ENCODE results near the gene STARD3.

Gene STARD3

DNA sequence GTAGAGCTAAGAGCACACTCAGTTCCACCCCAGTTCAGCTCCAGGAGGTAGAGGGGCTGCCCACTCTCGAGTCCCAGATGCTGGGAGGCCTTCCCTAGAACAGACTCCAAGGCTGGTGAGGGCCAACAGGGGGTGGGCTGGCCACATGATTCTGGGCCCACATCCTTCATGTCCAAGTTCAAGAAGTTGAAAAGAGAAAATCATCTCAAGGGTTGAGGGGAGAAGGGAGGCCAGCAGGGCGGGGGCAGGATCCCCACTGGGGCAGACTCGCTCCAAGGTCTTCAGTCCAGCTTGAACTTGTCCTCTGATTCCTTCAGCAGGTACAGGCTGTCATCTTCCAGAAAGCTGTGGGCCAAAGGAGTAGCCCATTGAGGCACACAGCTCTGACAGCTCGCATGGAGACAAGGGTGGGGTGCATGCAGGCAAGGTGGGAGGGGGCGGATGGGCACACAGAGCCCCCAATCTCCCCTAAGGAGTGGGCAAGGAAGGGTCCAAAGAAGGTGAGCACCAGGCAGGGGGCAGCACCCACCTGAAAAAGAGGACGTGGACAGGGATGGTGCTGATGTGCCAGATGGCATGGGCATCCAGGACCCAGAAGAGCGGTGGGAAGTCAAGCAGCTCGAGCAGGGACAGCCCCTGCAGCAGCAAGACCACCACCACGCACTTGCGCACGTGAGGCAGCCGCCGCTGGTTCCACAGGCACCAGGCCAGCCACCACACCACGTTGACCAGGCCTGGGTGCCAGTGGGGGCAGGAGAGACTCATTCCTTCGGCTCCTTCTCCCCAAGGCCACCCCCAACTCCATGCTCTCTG lies 35.8 kb downstream of the STARD3 start:
- DNase-seq (ENCODE audit: low read depth in 2 of 2): no peak

DNA sequence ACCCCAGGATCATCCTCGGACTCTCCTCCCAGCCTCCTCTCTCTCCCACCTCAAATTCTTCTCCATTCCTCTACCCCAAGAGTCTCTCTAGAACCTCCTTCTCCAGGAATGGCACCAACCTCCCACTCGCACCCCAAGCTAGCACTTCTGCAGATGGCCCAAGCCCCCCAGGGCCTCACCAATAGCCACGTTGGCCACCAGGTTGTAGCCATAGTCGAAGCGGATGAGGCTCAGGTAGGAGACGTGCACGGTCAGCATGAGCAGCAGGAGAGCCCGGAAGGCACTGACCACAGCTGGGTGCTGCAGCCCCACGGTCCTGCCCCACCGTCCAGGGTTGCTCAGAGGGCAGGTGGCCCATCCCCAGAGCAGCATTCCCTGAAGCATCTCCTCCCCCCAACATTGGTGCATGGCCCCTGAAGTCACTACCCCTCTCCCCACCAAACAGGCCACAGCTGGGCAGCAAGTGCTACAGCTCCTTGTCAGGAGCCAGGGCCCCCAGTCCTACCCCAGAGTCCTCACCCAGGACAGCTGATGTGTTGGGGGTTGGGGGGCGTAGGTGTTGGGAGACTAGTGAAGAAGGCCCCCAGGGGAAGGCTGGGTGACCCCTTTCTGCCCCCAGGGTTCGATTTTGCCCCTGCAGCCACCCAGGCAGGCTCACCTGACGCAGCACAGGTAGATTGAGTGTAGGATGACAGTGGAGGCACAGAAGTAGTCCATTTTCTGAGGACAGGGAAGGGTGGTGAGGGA lies 36.6 kb downstream of the STARD3 start:
- DNase-seq (ENCODE audit: low read depth in 2 of 2): no peak

DNA sequence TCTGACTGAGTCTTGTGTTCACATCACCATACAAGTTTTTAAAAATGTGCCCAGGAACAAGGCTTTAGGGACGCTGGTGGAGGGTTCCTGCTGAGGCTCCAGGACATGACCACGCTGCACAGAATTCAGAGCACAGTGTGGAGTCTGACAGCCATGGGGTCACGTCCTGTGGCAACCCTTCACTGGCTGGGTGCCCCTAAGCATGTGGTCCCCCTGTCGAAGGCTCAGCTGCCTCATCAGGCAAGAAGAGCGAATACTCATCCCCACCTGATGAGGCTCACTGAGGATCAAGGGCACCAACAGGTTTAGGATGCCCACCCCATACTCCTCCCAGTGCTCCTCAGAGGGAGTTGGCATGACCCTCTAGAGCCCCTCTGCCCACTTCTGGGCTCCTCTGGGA lies 37.2 kb downstream of the STARD3 start:
- DNase-seq (ENCODE audit: low read depth in 2 of 2): no peak

DNA sequence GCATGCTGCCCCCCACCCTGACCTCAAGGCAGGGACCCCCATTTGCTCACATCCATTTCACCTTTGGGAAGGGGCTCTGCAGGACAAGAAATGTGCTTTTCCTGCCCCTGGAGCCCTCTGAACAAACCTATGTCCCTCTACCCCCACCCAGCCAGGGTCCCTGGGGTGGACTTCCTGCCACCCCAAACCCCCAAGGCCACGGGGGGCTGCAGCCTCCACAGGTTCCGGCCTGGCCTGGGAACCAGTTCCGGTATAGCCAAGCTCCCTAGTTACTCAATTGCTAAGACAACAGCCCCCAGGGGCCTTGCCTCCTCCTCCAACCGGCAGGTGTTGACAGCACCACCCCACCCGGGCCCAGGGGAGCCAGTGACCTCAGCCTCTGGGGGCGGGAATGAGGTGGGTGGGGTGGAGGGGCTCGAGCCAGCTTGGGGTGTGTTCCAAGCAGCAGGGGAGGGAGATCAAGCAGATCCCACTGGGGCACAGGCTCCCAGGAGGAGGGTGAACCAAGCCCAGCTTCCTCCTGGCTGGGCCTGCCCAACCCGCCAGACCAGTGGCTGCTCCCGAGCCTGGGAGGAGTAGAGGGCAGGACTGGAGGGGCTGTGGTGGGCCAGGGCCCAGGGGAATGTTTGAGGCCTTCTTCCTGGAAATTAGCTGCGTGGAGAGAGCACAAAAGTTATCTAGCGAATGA lies 37.9 kb downstream of the STARD3 start:
- no peak for DNase-seq (ENCODE audit: low read depth in 2 of 2)

DNA sequence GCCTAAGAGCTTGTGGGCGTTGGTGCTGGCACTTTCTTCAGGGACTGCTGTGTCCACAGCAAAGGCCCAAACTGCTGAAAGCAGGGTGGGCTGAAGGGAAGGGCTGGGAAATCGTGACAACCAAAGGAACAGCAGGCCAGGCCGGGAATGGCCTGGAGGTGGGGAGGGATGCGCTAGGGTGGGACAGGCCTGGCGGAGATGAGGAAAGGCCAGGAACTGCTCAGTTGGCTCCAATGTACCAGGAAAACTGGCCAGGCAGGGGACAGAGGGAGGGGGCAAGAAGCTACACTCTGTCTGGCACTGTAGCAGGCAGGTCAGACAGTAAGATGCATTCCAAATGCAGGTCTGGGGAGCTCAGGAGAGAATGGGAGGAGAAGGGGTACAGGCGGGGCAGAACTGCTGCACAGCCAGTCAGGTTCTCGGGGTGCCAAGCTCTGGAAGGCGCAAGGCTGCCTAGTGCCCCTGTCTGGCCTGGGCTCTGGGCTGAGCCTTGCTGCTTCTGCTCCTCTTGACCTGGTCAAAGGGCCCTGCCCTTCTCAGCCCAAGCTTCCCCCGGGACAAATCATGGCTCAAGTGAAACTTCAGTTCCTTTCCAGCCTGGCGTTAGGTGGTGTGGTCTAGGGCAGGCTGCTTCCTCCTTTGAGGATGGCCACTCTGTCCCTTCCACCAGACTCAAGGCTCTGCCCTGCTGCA lies 38.6 kb downstream of the STARD3 start:
- no peak for DNase-seq (ENCODE audit: low read depth in 2 of 2)

DNA sequence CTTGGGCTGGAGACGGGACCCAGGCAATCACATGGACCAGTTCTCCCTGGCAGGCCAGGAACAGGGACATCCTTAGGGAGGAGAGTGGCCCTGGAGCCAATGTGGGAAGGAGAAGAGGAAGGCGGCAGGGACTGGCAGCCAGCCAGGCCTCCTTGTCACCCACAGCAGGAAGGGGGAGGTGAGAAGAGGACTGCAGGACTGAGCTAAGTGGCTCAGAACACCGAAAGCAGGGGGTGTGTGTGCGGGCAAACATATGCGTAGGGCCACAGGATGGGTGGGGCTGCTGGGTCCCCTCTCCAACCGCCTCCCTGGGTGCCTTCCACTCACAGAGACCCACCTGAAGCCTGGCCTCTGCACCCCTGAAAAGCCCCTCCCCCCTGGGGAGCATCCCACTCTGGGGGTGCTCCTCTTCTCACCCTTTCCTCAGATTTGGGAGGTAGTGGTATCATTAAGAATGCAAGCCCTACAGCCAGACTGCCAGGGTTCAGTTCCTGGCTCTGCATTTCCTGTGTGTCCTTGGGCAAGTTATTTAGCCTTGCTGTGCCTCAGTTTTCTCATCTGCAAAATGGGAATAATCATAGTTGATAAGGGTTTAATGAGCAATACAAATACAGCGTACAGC lies 39.4 kb downstream of the STARD3 start:
- no peak for DNase-seq (ENCODE audit: low read depth in 2 of 2)

DNA sequence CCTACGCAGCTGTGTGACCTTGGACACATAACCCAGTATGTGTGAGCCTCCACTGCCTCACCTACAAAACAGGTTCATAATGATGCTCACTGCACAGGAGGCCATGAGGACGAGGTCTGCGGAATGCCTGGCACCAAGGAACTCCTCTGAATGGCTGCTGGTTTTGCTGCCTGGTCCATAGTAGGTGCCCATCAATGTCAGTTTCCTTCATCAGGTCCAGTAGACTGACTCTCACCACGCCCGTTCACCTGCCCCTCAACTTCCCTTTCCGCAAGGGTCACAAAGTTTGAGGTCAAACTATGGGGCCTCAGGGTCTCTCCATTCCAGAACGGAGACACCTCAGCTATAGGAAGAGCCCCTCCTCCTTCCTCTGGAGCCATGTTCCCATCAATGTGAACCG lies 40.1 kb downstream of the STARD3 start:
- DNase-seq (ENCODE audit: low read depth in 2 of 2): no peak

DNA sequence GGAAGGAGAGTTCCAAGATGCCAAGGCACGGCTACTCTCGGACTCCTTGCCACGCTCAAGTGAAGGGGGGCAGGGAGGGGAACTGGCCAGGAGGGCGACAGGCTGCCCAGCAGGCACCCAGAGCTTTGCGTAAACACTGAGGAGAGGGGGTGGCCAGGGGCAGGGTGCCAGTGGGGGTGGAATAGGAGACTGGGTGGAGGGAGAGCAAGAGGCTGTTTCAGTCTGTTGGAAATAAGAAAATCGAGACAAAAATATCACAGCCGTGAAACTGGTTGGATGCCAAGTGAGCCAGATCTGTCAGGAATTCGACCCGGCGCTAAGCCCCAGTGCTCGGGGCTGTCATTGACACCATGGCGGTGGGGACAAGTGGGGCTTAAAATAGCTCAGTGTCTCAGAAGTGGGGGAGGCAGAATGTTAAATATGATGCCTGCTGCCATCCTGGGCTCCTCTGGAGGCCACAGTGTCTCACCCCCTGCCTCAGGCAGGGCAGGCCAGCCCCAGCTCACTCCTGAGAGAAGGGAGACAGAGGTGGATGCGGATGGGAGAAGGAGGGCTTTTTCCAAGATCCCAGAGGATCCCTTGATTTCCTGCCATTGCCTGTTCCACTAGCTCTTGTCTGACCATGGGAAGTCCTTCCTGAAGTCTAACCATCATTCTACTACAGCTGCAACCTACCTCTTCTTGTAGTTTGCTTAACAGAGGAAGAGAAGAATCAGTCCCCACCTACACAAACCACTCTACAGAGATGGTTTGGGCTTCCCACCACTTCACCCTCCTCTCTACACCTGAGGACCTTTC lies 40.8 kb downstream of the STARD3 start:
- no peak for DNase-seq (ENCODE audit: low read depth in 2 of 2)

DNA sequence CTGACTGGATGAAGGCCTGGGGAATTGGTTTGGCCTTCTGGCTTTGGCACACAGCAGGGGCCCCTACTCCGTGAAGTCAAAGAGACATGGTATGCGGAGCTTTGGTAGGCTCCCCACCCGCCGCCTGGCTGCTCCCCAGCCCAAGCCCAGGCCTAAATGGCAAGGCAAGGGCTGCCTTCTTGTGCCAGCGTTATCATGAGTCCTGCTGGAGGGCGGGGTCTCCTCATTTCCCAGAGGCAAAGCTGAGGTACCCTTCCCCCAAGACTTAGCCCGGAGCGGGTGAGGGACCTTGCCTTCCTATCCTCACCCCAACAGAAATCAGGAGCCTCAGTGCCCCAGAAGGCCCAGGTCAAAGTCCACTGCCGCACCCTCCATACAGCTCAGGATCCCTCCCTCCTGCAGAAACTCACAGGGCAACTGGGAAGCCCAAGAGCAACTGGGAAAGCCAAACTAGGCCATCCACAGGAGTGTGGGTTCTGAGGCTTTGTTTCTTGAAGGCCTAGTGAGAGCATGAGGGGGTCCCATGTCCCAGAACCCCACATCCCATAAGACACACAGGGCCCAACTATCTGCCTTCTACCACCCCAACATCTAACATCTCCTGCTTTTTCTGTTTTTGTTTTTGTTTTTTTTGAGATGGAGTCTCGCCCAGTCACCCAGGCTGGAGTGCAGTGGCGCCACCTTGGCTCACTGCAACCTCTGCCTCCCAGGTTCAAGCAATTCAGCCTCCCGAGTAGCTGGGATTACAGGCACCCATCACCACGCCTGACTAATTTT lies 41.6 kb downstream of the STARD3 start:
- no peak for DNase-seq (ENCODE audit: low read depth in 2 of 2)

DNA sequence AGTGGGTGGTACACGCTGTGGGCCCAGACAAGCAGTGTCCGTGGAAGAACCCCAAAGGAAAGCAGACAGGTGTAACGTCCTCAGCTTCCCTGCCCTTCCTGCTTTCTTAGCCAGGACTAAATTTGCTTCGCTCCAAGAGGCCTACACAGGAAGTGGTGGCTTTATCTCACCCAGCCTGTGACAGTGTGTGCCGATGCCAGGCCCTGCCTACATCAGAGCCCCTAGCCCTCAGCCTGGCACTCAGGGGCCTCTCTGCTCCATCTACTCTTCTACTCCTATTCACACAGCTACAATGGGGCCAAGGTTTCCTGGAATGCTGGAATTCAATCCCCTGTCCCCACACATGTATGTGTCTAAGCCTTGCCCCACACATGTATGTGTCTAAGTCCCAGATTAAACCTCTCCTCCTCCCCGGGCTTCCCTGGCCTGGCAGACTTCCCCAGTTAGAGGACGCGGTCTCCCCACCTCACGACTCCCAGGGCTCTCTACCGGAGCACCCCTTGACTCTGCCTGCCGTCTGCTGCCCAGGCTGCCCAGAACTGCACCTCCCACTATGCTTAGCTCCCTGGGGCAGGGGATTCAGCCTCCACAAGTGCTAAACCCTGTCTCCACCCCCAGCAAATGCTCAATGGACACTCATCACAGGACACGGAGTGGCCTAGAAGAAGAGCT lies 42.7 kb downstream of the STARD3 start:
- DNase-seq (ENCODE audit: low read depth in 2 of 2): peak in 1 of 2 donors; percentile 15

DNA sequence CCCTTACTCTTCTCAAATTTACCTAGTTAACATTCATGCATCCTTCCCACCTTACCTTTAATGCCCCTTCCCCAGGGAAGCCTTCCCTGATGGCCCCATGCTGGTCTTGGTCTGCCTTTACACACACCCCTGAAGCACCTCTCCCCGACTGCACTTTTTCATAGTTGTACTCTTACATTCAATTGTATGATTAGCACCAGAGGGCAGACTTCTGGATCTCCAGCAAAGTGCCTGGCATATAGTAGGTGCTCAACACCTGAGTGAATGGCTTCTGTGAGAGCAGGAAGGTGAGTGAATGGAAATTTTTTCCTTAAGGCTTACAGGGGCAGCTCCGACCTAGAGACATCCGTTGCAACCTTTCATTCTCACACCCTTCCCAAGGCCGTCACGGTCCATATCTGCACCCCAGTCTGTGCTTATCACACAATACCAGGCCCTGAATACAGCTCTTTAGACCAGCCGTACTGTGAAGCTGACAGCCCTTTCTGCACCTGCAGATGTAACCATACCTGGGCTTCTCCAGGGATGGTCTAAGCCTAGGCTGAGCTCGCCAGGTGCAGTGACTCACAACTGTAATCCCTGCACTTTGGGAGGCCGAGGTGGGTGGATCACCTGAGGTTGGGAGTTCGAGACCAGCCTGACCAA lies 46.5 kb downstream of the STARD3 start:
- no peak for DNase-seq (ENCODE audit: low read depth in 2 of 2)

DNA sequence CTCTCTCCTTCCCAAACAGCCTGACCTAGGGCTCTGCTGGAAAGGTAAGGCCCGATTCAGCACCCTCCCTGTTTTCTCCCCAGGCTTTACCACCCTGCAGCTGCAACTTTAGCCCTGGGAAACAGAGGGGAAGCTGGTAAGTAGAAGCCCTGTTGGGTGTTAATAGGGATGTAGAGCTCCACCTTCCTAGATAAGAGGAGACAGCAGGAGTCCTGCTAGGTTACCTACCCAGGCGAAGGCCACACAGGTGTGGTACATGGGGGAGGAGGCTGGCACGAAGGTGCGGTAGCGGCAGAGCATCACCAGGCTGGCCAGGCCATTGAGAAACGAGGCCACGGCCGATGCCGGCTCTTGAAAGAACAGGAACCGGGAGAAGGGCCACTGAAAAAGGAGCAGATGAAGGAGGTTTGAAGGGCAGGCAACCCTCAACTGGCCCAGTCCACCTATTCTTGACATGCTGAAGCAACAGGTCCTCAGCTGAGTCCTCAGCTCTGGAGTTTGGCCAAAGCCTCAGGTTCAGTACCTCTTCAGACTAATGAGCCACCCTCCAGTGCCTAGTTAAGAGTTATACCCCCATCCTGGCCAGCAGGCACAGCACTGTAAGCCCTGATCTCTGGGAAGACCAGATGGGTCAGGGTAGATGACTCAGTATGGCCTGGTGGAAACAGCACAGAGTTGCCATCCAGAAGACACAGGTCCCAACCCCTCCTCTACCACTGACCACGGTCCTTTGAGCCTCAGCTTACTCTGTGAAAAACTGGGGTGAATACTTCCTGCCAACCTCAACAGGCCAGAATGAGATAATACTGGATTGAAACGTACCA lies 47.6 kb downstream of the STARD3 start:
- no peak for DNase-seq (ENCODE audit: low read depth in 2 of 2)

DNA sequence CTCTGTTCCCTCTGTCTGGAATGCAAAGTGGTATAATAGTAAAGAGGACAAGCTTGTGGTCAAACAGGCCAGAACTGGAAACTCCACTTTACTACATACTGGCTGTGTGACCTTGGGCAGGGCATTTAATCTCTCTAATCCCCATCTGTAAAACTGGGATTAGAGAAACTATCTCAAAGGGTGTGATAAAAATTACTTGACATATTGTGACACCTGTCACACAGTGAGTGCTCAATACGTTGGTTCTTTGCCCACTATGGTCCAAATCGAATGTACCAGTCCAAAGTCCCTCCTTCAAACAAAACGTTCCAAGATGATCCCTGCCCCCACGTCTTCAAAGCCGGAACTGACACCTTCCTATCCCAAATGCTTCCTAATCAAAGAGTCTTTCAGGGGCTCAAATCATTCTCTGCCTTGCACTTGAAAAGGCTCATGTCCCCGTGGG lies 50.2 kb downstream of the STARD3 start:
- no peak for DNase-seq (ENCODE audit: low read depth in 2 of 2)

DNA sequence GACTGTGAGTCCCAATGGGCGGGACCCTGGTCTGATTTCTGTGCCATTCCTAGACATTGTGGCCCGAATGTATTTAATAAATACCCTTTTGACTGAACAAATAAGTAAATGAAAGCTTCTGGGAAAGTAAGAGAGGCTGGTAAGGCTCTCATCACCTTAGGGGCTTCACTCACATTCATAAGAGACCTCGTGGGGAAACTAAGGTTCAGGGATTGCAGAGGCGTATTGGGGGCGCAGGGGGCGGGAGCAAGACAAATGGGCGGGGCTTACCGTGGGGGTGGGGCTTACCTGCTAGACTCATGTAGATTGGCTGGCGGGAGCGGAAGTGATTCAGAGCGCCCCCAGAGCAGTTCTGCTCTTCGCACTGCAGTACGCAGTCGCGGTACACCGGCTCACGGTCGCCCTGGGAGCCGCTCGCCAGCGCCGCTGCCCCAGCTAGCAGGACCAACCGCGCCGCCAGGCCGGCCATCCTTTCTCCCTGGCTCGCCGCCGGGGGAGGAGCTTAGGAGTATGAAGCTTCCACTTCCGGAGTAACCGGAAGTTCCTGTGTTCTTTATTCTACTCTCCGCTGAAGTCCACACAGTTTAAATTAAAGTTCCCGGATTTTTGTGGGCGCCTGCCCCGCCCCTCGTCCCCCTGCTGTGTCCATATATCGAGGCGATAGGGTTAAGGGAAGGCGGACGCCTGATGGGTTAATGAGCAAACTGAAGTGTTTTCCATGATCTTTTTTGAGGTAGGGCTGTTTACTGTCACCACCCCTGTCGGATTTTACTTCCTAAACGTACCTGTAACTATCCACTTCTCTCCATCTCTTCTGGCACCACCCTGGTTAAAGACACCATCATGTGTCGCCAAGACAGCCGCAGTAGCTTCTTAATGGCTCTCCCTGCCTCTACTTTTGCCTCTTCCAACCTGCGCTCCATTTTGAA lies 50.9 kb downstream of the STARD3 start, which contains the start of gene PGAP3:
PGAP3 (minus strand) TSS at position 512 of the 929 bp plus-strand sequence; CDS start at position 469, 43 bp downstream.
- peak; percentile 71 to 85 for DNase-seq (ENCODE audit: low read depth in 2 of 2)

DNA sequence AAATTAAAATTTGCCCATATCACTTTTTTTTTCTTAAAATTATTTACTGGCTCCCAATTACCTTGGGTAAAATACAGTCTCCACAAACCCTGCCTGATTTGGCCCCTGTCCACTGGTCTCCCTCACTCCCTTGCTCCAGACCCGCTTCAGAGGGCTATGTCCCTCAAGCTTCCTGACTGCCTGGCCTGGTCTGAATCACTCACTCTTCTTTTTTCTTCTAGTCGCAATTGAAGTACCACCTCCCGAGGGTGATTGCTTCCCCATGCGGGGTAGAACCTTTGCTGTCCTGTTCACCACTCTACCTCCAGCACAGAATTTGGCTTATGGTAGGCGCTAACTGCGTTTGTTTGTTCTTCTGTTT lies 51.5 kb downstream of the STARD3 start:
- DNase-seq (ENCODE audit: low read depth in 2 of 2): no peak

DNA sequence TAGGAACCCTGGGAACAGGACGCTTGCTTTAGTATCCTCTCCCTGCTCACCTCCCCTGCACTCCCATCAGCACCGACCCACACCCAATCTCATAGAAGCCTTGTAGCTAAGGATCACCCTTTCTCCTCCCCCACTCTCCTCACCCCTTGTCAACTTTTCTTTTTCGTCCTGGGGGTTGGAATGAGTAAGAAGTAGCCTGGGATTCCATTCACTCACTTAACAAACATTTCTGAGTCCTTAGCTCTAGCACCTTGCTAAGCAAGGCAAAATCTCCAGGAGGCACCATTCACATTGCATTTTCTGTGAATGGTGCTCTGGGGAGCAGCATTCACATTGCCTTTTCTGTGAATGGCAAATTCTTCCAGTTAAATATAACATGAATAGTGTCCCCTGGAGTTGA lies 52.0 kb downstream of the STARD3 start:
- no peak for DNase-seq (ENCODE audit: low read depth in 2 of 2)

DNA sequence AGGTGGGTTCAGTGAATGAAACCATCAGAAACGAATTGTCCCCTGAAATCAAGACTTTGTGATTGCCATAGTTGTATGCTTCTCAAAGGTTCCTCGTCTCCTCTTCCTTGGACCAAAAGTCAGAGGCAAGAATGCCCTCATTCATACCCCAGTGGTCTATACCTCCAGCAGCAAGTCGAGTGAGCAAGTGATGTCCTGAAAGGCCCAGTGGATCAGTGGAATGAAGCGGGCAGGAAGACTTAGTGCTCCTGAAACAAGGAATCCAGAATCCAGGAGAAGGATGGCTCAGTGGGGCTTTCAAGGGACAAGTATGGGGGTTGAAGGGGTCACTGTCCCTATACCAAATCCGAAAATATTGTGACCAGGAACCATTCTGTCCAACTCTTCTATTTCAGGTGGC lies 57.6 kb downstream of the STARD3 start:
- no peak for DNase-seq (ENCODE audit: low read depth in 2 of 2)
